Measurements from ENCODE around the gene MUC15.
"Not testable (repeated sequence)": the region's sequence is repeated elsewhere in the genome, so short reads cannot be mapped to it uniquely, and the experiment has no call there.

The MUC15 gene

GRCh38 chr11:26571861-26572654, at the start of gene MUC15:
Gene MUC15 (minus strand): TSS chr11:26572263. CDS start chr11:26567094, 5,169 bp downstream.
- no peak for DNase-seq

GRCh38 chr11:26621132-26621531, 49.1 kb upstream of the MUC15 start:
- DNase-seq = peak; percentile 93

GRCh38 chr11:26620282-26621045, 48.4 kb upstream of the MUC15 start:
- peak; percentile 2 for DNase-seq

GRCh38 chr11:26618441-26618840, 46.4 kb upstream of the MUC15 start:
- no peak for DNase-seq

- DNase-seq = no peak
Measured at GRCh38 chr11:26613759-26614158, 41.7 kb upstream of the MUC15 start.

GRCh38 chr11:26608507-26609146, 36.6 kb upstream of the MUC15 start:
- no peak for DNase-seq

- DNase-seq = no peak
Measured at GRCh38 chr11:26607725-26608506, 35.9 kb upstream of the MUC15 start.

- no peak for DNase-seq
Measured at GRCh38 chr11:26599876-26600434, 27.9 kb upstream of the MUC15 start.

- DNase-seq = peak; percentile 86
Measured at GRCh38 chr11:26599425-26599824, 27.4 kb upstream of the MUC15 start.

GRCh38 chr11:26597899-26598298, 25.8 kb upstream of the MUC15 start:
- no peak for DNase-seq

- not testable (repeated sequence) for DNase-seq
Measured at GRCh38 chr11:26597049-26597689, 25.1 kb upstream of the MUC15 start.

- not testable (repeated sequence) for DNase-seq
Measured at GRCh38 chr11:26595207-26595865, 23.3 kb upstream of the MUC15 start.

- DNase-seq = no peak
Measured at GRCh38 chr11:26593691-26594090, 21.6 kb upstream of the MUC15 start.

GRCh38 chr11:26587073-26587472, 15.0 kb upstream of the MUC15 start:
- no peak for DNase-seq

- DNase-seq = no peak
Measured at GRCh38 chr11:26584818-26585217, 12.8 kb upstream of the MUC15 start.

GRCh38 chr11:26583550-26583949, 11.5 kb upstream of the MUC15 start:
- peak; percentile 11 for DNase-seq

- peak; percentile 79 for DNase-seq
Measured at GRCh38 chr11:26580929-26581328, 8.9 kb upstream of the MUC15 start.

GRCh38 chr11:26579683-26580082, 7.6 kb upstream of the MUC15 start:
- no peak for DNase-seq

- peak; percentile 85 for DNase-seq
Measured at GRCh38 chr11:26578998-26579661, 7.1 kb upstream of the MUC15 start.

GRCh38 chr11:26575946-26576345, 3.9 kb upstream of the MUC15 start:
- no peak for DNase-seq

GRCh38 chr11:26573896-26574295, 1.8 kb upstream of the MUC15 start:
- no peak for DNase-seq
